Activated CD8-positive, alpha-beta memory T cell treated with anti-CD3 and anti-CD28 coated beads for 24 hours (primary cell): ENCODE measurements around the gene BAIAP2.

ENCODE experiments used
- DNase-seq: peaks from one replicate; pipeline ENCODE4 v3.0.0-alpha.2; 2020

Gene BAIAP2

DNA sequence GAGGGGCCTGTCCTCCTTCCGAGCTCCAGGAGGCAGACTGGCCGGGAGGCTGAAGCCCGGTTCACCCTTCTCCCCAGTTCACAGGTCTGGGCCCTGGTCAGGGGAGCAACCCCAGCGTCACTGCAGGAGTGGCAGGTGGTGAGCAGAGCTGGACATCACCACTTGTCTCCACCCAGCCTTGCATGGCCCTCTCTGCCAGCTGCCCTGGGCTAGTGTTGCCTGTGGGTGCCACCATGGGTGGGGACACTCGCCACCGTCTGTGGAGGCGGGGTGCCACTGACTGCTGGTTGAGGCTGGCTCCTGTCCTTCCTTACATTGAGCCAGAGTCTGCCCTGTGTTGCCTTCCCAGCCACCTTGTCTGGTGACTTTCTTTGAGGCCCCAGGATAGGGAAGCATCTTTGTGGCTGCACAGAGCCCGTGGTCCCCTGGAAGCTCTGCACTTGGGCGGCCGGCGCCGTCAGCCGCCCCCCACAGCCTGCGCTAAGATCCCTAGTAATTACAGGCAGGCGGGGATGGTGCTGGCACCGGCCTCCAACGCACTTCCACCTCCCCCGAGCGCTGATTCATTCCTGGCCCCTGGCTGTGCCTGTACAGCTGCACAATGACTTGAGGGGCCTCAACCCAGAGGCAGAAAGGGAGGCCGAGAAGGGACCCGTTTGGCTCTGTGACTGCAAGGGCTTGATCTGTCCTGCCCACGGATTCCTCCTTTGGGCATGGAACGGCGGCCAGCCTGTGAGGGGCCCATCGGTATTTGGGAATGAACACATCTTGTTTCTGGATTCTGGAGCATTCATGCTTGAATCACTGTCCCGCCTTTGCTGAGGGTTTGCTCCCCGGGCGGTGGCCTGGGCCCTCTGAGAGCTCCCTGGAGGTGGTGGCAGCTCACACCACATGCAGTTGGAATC, 5.2 kb downstream of the BAIAP2 start:
- DNase-seq: no peak

DNA sequence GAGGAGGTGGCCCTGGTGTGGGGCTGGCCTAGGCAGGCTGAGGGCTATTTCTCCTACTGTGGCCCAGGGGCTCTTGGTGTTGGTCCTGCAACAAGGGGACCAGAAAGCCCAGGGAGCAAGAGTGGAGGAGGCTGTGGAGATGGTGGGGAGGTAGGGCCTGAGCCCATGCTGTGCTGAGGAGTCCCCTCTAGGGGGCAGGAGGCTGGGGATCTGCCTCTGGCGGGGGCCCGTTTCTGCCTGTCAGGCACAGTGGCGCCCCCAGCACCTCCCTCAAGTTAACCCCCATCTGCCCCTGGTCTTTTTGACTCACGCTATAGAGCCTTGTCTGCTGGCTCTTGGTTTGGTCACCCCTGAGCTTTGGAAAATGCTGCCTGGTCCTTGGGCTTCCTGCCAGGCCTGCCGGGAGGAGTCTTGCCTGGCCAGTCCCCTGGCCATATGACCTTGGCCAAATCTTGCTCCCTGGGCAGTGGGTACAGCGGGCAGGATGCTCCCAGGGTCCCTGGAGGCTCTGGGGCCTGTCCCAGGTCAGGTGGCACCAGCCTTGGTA, 5.9 kb downstream of the BAIAP2 start:
- DNase-seq: no peak

DNA sequence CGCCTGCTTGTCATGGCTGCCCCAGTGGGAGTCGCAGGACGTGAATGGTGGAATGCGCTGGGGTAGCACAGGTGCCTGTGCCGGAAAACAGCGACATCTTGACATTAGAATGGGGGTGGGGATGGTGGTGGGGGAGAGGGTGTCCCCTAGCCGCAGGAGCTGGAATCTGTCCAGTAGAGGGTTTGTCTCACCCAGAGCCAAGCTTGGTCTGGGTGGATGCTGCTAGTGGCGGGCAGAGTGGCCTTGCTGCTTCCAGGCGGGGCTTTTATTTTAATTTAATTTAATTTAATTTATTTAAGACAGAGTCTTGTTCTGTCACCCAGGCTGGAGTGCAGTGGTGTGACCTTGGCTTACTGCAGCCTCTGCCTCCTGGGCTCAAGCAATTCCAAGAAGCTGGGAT, 7.7 kb downstream of the BAIAP2 start:
- DNase-seq: no peak

DNA sequence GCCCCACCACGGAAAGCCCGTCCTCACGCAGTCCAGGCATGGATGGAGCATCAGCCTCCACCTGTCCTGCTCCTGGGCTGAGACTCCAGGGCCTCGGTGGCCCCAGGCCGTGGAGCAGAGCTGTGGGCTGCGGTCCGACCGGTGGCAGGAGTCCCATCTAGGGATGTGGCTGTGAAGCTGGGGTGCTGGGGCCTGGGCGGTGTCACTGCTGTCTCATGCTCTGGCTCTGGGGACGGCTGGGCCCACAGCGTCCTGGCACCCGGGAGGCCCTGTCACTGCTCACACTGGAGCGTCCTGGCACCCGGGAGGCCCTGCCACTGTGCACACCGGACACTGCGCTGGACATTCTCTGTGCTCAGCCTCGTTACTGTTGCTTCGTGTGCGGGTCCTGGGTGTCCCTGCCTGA, 8.4 kb downstream of the BAIAP2 start:
- DNase-seq: no peak

DNA sequence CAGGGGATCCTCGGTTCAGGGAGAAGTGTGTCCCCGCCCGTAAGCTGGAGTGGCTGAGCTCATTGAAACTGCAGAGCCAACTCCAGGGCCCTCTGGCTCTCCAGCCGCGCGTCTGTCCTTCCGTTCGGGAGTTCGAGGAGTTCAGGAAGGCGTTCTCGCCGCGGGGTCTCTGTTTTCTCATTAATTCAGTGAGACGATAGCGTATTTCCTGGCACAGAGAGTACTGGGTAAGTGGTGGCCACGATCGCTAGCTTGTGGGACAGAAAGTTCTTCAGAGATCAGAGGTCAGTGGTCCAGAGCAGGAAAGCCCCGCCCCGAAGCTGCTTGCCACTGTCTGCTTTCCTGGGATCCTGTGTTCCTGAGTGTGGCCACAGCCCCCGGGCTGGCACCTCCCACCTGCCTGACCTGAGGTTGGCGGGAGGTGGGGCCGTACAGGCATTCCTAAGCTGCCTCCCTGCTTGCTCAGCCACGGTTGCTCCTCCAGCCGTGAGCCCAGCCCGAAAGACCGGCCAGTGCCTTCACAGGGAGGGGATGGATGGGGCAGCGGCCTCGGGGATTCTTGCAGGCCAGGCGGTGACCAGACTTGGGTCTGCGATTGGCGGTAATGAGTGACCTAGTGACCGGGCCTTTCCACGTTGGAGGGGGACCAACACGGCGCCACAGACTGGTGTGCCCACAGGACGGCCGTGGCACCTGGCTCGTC, 8.9 kb downstream of the BAIAP2 start:
- no peak for DNase-seq

DNA sequence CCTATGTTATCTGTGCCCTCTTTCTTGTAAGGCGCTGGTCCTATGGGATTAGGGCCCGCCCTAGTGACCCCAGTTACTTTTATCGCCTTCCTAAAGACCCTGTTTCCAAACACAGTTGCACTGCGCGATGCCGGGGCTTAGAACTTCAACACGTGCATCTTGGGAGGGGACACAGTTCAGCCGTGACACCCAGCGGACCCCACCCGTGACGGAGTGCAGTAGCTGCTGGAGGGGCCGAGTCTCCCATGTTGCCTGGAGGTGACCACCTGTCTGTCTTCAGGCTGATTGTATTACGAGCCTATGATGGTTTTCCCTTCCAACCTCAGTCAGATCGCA, 9.4 kb downstream of the BAIAP2 start:
- no peak for DNase-seq

DNA sequence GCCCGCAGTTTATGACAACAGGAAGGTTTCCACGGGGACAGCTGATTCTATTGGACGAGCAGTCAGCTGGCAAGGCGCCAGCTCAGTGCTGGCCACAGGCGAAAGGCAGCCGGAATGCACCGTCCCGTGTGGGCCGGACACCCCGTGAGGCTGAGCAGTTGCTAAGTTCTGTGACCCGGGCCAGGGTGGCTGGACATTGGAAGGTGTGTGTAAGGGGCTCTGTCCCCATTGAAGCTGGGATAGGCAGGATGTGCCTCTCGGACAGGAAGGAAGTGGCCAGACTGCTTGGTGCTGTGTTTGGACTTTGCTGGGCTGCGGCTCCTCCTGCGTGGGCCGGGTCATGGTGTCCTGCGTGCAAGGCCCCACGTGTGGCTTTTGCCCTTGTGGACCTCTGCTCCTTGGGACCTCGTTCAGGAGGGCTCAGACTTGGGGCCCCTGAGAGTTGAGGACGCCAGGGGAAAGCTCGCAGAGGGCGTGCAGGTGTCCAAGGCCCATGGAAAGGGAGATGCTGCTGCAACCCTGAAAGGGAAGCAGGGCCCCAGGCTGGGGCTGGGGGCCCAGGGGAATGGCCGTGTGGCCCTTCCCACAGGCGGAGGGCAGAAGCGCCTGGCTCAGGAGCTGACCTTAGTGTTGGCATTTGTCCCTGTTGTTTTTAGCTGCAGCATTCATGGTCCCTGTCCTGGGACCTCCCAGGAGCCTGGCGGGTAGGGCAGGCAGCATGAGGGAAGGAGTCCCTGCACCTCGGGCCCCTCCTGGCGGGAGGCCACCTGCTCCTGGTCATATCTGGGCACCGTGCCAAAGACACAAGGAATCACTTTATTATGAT, 10.0 kb downstream of the BAIAP2 start:
- DNase-seq: no peak

DNA sequence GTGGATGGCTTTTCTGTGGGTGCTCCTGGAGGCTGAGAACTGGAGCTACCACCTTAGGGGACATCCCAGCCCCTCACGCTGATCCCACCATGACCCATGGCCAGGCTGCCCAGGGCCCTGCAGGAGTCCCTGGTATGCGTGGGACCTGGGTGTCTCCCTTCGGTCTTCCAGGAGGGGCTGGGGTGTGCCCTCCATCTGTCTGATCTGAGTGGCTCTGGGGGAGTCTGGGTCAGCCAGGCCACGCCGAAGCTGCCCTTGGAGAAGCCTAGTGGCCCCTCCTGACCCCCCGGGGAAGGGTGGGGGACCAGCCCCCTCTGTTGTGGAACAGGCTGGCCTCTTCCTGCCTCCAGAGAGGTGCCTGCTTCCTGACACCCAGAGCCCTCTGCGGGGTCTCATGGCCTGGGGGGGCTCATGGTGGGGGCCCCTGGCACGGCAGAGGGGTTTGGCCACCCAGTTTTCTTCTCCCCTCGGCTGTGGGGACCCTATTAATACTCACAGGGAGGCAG, 10.7 kb downstream of the BAIAP2 start:
- DNase-seq: no peak

DNA sequence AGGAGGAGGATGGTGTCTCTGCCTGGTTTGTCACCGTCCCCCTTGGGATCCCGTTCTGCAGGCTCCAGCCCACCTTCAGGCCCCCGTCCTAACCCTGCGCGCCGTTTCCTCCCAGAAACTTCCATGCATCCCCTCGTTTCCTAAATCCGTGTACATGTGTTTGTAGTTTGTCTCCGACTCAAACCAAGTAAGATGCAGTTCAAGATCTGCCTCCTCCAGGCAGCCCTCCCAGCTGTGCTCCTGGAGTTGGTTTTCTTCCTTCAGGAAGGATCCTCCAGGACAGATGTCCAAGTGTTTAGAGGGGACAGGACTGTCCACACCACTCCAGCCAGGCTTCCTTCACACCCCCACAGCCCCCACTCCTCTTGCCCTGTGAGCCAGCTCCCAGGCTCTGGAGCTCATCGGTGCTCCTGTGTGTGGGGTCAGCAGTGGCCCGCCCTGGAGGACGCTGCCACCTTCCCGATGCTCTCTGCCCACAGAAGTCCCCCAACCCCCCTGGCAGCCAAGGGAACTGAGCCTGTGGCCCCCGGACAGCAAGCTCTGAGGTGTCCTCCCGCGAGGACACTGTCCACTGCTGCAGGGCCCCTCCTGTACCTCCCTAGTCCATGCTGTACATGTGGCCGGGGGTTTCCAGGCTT, 11.3 kb downstream of the BAIAP2 start:
- DNase-seq: no peak

DNA sequence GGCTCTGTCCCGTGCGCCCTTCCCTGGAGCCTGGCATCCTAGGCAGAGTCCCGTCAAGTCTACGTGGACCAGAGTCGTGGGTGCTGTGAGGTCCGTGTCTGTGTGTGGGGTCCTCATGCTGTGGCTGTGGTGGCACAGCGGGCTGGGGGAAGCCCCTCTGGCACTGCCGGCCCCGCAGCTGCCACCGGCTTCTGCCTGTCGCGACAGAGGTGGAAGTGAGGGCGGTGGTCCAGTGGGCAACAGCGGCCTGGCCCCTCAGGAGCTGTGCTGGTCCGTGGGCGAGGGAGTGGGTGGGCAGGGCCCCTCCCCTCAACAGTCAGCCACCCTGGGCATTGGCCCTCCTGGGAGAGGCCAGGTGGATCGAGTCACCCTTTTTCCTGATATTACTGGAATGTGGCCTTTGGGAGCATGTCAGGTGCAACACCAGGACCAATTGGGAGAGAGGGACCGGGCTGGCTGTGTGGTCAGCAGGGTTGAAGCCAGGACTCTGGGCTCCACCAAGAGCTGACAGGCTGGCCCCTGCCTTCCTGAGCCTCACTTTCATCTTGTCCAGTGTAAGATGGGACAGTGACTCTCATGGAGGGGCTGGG, 11.9 kb downstream of the BAIAP2 start:
- DNase-seq: no peak

DNA sequence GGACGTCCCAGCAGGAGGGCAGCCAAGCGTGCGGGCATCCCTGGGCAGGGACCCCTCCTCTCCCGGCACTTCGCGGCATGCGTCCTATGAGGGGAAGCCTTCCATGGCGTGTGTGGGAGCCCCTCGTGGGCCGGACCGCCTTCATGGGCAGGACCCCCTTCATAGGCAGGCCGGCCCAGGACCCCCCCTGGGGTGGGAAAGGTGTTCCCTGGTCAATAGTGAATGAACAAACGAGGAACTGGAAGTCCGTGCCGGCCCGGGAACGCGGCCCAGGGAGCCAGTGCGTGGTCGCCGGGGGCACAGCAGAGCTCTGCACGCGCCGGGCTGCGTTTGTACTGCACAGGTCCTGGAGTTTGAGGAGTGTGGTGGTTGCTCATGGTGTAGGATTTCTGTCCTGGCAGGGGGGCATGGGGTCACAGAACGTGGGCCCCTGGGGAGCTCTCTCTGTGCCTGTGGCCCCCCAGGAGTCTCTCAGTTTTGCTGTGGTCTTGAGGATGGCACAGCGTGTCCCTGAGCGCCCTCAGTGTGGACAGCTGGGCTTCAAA, 13.9 kb downstream of the BAIAP2 start:
- no peak for DNase-seq

DNA sequence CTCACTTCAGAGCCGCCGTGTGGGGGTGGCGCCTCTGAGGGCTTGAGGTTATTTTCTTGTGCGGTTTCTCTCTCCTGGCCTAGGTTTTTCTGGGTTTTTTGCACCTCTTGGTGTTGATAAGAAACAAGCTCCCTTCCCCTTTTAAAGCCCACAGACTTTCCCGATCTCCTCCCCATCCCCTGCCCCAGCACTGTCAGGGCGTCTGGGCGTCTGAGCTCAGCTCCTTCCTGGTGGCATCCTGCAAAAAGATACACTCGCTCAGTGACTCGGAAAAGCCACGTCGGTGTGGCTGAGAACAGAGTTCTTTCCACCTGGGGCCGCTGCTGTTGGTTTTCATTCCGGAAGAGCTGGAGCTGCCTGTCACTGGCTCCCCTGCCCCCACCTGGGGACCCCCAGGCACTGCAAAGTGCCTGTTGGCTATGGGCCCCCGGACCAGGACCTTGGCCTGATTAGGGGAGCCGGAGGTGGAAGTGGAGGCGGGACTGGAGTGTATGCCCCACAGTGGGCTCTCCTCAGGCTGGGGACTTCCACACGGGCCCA, 14.5 kb downstream of the BAIAP2 start:
- peak; percentile 67 for DNase-seq

DNA sequence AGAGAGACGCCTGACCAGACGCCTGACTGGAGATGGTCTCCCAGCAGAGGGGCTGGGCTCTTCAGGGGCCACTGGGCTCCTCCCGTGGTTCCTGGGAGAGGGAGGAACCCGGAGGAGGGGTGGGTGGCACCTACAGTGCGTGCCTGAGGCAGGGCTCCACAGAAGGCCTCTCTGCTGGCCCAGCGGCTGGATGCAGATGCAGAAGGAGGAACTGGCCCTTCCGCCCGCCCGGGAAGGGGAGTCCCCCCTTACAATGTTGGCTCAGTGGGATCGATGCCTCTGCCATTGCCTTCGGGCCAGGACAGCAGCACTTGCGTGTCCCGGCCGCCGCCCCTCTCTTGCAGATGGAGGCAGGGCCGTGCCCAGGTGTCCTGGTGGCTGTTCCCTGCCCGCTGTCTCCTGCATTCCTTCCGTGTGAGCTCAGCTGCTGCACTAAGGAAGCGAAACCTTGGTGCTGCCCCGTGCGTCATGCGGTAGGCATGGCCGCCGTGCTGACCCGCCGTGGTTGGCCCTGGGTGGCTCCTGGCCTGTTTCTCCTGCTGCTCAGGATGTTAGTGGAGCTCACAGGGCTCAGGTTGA, 15.1 kb downstream of the BAIAP2 start:
- no peak for DNase-seq

DNA sequence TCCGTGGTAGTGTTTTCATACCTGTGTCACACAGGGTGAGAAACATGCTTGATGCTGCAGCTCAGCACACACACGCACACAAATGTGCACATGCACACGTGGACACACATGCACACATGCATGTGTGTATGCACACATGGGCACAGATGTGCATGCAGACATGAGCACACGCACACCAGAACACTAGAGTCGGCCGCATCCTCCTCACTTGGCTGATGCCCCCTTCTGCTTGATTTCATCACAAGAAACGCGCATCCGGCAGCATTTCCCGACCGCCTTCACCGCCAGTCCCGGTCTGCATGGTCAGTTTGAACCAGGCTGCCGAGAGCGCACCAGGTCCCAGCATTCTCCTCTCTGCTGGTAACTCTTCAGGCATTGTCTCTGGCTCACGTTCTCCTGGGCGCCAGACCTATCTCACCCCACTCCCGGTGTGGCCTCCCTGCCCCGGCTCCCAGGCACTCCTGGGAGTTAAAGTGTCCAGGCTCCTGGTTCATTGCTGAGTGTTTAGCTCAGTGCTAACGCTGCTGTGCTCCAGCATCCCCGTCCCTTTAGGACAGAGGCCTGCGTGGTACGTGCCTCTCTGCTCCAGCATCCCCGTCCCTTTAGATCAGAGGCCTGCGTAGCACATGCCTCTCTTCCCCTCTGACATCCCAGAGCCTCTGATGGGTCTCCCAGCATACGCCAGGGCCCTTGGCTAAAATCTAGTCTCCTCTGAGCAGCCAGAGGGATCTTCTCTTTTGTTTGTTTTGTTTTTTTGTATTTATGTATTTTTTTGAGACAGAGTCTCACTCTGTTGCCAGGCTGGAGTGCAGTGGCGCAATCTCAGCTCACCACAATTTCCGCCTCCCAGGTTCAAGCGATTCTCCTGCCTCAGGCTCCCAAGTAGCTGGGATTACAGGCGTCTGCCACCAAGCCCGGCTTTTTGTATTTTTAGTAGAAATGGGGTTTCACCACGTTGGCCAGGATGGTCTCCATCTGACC, 16.0 kb downstream of the BAIAP2 start:
- no peak for DNase-seq

DNA sequence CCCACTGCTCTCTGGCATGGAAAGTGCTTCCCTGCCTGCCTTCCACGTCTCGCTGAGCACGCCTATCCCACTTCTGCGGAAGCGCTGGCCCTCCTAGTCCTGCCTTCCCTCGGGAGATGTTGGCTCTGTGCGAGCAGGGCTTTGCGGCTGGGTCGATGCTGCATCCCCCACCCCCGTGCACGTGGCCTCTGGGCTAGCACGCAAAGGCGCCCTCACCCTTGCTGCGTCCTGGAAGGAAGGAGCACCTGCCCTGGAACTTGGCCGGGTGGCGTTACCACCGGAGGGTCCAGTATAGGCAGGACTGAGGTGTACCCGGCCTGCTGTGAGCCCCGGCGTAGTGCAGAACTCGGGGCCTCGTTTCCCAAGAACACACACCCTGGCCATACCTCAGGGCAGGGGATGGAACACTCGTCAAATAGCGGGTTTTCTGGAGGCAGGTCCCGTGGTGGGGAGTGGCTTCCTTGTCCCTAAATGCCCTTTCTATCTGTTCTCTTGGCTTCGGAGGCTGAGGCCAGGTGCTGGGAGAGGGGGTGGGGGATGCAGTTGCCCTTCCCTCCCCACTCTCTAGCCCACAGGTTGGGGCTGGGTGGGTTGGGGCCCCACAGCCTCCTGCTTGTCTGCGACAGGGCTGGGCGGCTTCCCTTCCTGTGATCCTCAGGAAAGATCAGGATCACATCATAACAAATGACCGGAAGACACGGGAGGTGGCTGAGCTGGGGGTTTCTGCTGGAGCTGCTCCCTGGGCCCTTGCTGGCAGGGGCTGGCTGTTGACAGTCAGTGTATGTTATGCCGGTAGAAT, 17.4 kb downstream of the BAIAP2 start:
- DNase-seq: no peak

DNA sequence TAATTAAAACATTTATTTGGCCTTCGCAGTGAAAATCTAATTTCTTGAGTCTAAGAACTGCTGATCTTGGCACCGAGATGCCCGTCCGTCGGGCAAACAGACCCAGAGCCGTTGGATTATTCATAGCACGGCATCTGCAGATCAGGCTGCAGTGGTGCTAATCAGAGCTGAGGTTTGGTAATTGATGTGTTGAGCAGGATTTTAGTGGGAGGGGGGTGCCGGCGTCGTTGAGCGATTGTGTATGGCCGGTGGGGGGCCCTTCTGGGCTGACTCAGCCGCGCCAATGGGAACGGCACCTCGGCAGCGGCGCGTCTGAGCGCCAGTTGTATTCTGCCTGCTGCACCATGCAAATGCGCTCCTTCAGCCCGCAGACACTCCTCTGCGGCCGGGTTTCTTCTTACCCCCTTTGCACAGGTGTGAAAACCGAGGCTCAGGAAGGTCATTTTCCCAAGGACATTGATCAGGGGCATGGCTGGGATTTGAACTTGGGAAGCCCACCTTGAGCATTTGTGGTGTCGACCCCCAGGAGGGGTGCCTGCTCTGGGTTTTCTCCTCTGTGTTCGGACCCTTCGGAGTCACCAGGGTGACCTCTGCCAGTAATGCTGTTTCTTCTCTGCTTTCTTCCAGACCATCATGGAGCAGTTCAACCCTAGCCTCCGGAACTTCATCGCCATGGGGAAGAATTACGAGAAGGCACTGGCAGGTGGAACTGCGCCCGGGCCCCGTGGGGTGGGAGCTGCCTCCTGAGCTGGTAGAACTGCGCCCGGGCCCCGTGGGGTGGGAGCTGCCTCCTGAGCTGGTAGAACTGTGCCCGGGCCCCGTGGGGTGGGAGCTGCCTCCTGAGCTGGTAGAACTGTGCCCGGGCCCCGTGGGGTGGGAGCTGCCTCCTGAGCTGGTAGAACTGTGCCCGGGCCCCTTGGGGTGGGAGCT, 18.4 kb downstream of the BAIAP2 start:
- no peak for DNase-seq

DNA sequence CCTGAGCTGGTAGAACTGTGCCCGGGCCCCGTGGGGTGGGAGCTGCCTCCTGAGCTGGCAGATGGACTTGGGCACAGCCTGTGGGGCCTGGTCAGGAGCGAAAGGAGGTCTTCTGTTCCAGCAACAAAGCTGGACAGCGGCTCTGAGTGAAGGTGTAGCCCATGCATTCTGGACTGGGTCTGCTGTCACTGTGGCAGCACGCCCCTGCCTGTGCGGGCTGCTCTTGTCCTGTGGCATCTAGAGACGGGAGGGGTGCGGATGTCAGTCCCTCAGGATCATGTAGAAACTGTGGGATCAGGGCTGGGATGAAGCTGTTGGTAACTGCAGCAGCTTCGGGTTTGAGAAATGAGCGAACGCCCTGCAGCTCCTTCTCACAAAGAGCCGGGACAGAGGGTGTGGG, 19.4 kb downstream of the BAIAP2 start:
- DNase-seq: no peak

DNA sequence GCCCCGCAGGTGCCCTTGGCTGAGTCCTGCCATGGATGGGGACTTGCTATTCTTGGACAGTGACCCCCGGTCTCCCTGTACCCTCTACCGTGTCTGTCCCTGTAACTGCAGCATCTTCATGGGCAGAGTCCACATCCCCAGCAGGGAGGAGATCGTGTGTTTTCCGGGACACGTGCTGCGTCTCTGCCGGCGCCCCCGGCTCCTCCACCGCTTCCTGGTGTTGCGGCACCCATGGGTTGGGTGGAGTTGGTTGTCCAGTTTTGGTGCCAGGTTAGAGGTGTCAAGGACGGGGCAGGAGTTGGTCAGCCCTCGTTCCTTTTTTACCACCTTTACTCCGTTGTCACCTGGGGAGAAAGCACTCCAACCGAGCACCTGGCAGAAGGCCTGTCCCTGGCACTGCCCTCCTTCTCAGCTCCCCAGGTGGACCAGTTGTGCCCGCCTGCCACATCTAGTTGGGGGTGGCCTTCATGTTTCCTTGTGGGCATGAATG, 20.0 kb downstream of the BAIAP2 start:
- DNase-seq: no peak
